ENCODE results near the gene ARFGAP1.

Gene ARFGAP1

DNA sequence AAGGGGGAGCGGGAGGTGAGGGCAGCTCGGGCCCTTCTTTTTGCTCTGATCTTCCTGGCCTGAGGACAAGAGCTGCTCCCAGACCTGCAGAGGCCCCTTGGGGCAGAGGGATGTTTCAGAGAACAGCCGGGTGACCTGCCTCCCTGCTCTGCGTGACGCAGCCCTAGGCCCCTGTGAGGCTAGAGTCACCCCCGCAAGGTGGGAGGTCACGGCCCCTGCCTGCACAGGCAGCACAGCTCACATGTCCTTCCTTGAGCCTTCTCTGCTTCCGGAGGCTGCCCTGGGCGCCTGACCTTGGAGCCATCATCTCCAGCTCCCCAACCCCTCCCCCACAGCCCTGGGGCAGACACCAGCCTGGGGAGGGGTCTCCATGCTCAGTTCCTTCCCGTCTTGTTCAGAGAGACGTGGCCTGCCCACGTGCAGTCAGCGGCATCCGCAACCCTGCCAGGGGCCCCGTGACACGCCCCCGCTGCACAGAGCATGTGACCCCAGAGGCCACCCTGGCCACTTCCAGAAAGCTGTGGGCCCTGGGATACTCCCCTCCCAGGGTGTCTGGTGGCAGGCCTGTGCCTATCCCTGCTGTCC is 37.1 kb upstream of the ARFGAP1 start, which contains the start of gene BIRC7:
Gene BIRC7 (plus strand): TSS at position 507 of the 585 bp plus-strand sequence. CDS start 192 bp downstream, outside the sequence.
- ATAC-seq = peak; percentile 39
- peaks cover 5% of the 10 kb centered on the region for H3K4me1 Mint-ChIP-seq
- DNase-seq = peak; percentile 22
- no peaks in the 10 kb centered on the region for H3K9me3 Mint-ChIP-seq
- H3K27ac Mint-ChIP-seq = no peak within 1 kb of the TSS
- peaks cover 20% of the 10 kb centered on the region for H3K27me3 Mint-ChIP-seq
- H3K36me3 Mint-ChIP-seq (ENCODE audit: low read depth) = no peaks in the 10 kb centered on the region
- no peak within 1 kb of the TSS for H3K4me3 Mint-ChIP-seq

DNA sequence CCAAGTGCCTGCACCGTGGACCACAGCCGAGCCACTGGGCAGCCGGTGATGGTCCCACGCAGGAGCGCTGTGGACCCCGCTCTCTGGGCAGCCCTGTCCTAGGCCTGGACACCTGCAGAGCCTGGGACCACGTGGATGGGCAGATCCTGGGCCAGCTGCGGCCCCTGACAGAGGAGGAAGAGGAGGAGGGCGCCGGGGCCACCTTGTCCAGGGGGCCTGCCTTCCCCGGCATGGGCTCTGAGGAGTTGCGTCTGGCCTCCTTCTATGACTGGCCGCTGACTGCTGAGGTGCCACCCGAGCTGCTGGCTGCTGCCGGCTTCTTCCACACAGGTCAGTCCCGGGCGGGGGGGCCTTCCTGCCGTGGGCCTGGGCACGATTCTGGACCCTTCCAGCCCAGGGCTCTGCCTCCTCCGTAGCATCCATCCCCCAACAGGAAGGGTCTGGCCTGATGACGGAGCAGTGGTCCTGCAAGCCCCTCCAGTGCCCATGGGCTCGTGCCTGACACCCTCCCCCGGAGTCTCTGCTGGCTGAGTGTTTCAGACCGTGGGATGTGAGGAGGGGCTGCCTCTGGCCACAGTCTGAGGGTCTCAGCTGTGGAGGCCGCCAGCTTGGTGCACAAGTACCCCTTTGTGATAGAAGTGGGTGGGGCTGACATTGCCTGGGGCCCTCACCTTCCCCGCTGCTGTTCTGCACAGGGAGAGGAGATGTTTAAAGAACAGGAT is 36.3 kb upstream of the ARFGAP1 start:
- ATAC-seq (no peak), DNase-seq (no peak)
- Mint-ChIP-seq H3K36me3 (ENCODE audit: low read depth) (no peaks in the 10 kb centered on the region), H3K4me1 (peaks cover 5% of the 10 kb centered on the region), H3K9me3 (no peaks in the 10 kb centered on the region), H3K27me3 (peaks cover 12% of the 10 kb centered on the region), H3K27ac (no peak overlapping the region), H3K4me3 (no peak overlapping the region)

DNA sequence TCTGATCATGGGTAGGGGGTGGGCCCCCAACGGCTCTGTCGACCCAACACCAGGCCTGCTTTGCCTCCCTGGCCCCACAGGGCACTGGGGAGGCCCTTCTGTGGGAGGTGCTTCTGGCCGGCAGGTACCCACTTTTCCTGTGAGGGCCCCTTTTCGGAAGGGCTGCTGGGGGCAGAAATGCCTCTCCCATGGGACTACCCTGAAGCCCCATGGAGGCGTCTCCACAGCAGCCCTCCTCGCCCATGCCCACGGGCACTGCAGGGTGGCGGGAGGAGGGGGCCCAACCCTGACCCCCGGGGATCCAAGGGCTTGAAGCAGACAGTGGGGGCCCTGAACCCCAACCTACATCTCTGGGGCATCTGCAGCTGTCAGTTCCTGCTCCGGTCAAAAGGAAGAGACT is 34.6 kb upstream of the ARFGAP1 start:
- DNase-seq (no peak), ATAC-seq (no peak)
- no peak overlapping the region for H3K27ac Mint-ChIP-seq
- no peak overlapping the region for H3K4me3 Mint-ChIP-seq
- H3K27me3 Mint-ChIP-seq = peaks cover 2% of the 10 kb centered on the region
- no peaks in the 10 kb centered on the region for H3K36me3 Mint-ChIP-seq (ENCODE audit: low read depth)
- peaks cover 5% of the 10 kb centered on the region for H3K4me1 Mint-ChIP-seq
- no peaks in the 10 kb centered on the region for H3K9me3 Mint-ChIP-seq

DNA sequence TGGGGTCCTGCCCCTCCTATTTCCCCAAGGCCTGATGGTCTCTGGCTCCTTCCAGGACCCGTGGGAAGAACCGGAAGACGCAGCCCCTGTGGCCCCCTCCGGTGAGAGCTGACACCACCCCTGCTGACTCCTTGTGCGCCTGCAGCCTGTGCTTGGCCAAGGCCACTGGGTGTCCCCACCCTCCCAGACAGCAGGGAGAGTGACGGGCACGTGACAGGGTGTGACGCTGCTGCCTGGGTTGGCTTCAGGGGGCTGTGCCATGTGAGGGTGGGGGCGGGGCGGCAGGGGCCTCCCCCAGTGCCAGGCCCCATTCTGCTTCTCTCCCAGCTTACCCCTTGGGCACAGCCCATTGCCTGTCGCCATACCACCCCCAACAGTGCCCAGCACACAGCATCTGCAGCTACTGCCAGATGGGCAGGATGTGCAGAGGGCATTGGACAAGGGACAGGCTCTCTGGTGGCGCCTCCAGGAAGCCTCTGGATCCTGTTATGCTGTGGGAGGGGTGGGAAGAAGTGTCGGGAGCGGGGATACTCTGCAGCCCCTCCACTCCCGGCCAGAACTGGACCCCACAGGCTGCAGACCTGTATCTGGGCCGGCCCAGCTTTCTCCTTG is 34.0 kb upstream of the ARFGAP1 start:
- H3K36me3 Mint-ChIP-seq (ENCODE audit: low read depth) = no peaks in the 10 kb centered on the region
- no peaks in the 10 kb centered on the region for H3K9me3 Mint-ChIP-seq
- no peak overlapping the region for H3K27ac Mint-ChIP-seq
- H3K27me3 Mint-ChIP-seq = peaks cover 2% of the 10 kb centered on the region
- no peak overlapping the region for H3K4me3 Mint-ChIP-seq
- ATAC-seq (peak; percentile 38), DNase-seq (no peak)
- H3K4me1 Mint-ChIP-seq = peaks cover 5% of the 10 kb centered on the region

DNA sequence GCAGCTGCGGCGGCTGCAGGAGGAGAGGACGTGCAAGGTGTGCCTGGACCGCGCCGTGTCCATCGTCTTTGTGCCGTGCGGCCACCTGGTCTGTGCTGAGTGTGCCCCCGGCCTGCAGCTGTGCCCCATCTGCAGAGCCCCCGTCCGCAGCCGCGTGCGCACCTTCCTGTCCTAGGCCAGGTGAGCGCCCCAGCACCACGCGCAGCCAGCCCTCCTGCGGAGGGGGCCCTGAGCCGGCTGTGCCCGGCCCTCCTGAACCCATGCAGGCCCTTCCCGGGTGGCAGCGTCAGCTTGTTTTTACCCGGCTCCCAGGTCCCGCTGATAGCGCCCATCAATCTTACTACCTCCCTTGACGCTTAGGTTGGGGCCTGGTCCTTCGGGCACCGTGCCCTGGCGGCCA is 33.2 kb upstream of the ARFGAP1 start:
- no peak for DNase-seq
- no peaks in the 10 kb centered on the region for H3K36me3 Mint-ChIP-seq (ENCODE audit: low read depth)
- peaks cover 2% of the 10 kb centered on the region for H3K27me3 Mint-ChIP-seq
- no peak for ATAC-seq
- no peak overlapping the region for H3K4me3 Mint-ChIP-seq
- no peak overlapping the region for H3K27ac Mint-ChIP-seq
- H3K4me1 Mint-ChIP-seq = peaks cover 5% of the 10 kb centered on the region
- H3K9me3 Mint-ChIP-seq = no peaks in the 10 kb centered on the region

DNA sequence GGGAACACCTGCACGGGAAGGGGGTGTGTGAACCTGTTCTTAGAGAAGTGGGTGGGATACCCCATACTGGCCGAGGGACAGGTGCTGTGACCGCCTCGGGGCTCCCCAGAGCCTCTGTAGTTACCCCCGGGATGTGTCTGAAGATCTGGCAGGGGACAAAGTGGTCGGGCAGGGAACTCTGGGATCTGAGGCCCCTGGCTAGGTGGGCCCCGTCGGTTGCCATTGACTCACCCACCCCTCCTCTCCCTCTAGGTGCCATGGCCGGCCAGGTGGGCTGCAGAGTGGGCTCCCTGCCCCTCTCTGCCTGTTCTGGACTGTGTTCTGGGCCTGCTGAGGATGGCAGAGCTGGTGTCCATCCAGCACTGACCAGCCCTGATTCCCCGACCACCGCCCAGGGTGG is 32.6 kb upstream of the ARFGAP1 start:
- no peak for ATAC-seq
- Mint-ChIP-seq H3K27me3 (peaks cover 2% of the 10 kb centered on the region), H3K4me3 (no peak overlapping the region), H3K4me1 (peaks cover 5% of the 10 kb centered on the region), H3K27ac (no peak overlapping the region), H3K9me3 (no peaks in the 10 kb centered on the region), H3K36me3 (ENCODE audit: low read depth) (no peaks in the 10 kb centered on the region)
- no peak for DNase-seq

DNA sequence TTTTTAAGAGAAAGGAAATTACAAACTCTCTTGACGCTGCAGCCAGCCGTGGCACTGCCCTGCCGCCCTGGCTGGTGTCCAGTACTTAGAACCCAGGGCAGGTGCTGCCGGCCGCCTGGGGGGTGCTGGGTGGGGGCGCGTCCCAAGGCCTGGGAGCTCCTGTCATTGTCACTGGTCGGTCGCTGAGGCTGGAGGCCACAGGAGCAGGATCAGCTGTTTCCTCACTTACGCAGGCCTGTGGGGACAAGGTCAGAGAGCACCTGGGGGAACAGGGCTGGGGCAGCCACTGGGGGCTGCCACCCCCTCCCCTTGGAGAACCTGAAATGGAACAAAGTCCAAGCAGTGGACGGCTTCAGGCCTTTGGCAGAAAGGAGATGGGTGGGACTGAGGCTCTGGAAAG is 31.3 kb upstream of the ARFGAP1 start:
- Mint-ChIP-seq H3K4me1 (no peaks in the 10 kb centered on the region), H3K4me3 (no peak overlapping the region), H3K27ac (no peak overlapping the region), H3K27me3 (peaks cover 10% of the 10 kb centered on the region), H3K9me3 (no peaks in the 10 kb centered on the region), H3K36me3 (ENCODE audit: low read depth) (no peaks in the 10 kb centered on the region)
- ATAC-seq = no peak
- no peak for DNase-seq

DNA sequence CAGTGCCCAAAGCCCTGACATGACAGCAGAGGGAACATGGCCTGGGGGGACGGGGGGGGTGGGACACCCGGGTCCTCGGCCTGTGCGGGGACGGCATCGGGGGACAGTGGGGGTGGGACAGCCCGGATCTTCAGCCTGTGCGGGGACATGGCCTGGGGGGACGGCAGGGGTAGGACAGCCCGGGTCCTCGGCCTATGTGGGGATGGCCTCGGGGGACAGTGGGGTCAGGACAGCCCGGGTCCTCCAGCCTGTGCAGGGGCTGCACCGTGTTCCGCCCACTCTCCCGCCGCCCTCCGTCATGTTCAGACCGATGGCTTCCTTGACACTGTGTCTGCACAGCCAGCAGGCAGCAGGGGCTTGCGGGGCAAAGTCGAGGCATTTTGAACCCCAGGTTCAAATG is 29.9 kb upstream of the ARFGAP1 start:
- Mint-ChIP-seq H3K4me1 (no peaks in the 10 kb centered on the region), H3K4me3 (no peak overlapping the region), H3K9me3 (no peaks in the 10 kb centered on the region), H3K27ac (no peak overlapping the region), H3K36me3 (ENCODE audit: low read depth) (no peaks in the 10 kb centered on the region), H3K27me3 (peaks cover 13% of the 10 kb centered on the region)
- ATAC-seq = no peak
- DNase-seq = no peak

DNA sequence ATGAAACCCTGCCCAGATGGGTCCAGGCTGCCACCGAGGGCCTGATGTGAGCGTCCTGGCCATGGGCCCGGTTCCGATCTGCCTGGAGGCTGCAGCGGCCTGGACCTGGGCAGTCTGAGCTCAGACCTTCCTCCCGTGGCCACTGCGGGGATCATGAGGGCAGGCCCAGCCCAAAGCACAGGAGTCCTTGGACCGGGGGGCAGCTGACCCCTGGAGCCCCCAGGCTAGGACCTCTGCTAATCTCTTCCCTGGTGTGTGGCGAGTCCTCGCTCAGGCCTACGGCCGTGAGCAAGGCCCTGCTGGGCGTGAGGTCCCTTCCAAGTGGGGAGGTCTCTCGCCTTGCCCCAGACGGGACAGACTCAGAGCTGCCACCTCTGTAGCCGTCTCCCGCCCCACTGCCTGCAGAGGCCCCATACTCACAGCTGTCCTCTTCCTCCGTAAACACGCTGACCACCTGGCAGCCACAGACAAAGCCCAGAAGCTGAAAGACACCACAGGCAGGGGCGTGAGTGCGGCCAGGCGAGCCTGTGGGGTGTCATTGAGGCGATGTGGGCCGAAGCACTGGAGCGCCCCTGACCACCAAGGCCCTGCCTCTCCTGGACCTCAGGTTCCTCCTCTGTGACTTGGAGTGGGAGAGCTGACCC is 28.9 kb upstream of the ARFGAP1 start:
- H3K27me3 Mint-ChIP-seq = peaks cover 18% of the 10 kb centered on the region
- no peaks in the 10 kb centered on the region for H3K9me3 Mint-ChIP-seq
- H3K4me1 Mint-ChIP-seq = no peaks in the 10 kb centered on the region
- ATAC-seq (no peak), DNase-seq (no peak)
- H3K36me3 Mint-ChIP-seq (ENCODE audit: low read depth) = no peaks in the 10 kb centered on the region
- H3K4me3 Mint-ChIP-seq = no peak overlapping the region
- no peak overlapping the region for H3K27ac Mint-ChIP-seq

DNA sequence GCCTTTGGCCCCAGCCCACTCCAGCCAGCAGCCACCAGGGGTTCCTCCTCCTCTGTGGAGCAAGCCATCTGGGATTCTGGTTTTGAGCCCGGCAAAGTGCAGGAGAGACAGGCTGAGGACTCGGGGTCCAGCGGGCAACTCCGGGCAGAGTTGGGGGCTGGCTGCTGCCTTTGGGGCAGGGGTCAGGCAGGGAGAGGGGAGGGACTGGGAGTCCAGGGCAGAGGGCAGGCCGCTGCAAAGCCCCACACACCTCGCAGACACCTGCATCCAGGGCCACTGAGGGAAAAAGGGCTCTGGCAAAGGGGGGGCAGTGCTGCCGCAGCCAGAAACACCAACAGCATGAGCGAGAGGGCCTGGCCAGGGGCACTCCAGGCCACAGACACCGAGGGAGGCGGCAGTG is 28.1 kb upstream of the ARFGAP1 start:
- Mint-ChIP-seq H3K9me3 (no peaks in the 10 kb centered on the region), H3K27ac (no peak overlapping the region), H3K36me3 (ENCODE audit: low read depth) (no peaks in the 10 kb centered on the region), H3K4me1 (no peaks in the 10 kb centered on the region), H3K27me3 (peaks cover 18% of the 10 kb centered on the region), H3K4me3 (no peak overlapping the region)
- ATAC-seq = no peak
- no peak for DNase-seq

DNA sequence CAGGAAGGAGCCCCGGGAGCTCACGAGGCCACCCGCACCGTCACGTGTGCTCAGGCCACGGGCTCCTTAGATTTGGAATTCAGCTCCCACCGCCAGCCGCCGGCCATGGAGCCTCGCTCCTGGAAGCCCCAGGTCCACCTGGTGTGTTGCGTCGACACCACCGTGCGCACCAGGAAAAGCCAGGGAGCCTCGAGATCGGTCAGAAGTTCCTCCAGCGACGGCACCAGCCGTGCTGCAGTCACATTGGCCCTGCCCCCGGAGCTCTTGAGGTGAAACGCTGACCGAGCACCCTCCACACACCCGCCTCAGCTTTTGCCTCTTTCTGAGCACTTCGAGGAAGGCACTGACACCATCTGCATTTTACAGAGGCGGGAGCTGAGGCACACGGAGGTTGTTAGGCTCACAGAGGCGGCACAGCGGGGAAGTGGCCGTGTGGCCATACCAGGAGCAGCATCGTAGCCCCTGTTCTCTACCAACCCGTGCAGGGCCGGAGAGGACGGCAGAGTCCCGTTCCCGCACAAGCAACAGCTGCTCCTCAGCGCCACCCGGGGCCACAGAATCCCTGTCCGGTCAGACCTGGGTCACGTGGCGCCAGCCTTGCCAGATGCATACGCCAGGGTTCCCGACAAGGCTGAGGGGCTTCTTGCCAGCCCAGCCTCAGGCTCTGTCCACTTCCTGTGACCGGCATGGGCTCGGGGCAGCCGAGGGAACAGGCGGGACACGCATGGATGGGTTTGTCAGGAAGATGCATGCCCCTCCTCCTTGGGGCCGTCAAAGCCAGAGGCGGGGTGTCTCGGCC is 25.9 kb upstream of the ARFGAP1 start:
- no peak for ATAC-seq
- Mint-ChIP-seq H3K4me1 (no peaks in the 10 kb centered on the region), H3K9me3 (no peaks in the 10 kb centered on the region), H3K36me3 (ENCODE audit: low read depth) (no peaks in the 10 kb centered on the region), H3K4me3 (no peak overlapping the region), H3K27me3 (peaks cover 25% of the 10 kb centered on the region), H3K27ac (no peak overlapping the region)
- DNase-seq = no peak

DNA sequence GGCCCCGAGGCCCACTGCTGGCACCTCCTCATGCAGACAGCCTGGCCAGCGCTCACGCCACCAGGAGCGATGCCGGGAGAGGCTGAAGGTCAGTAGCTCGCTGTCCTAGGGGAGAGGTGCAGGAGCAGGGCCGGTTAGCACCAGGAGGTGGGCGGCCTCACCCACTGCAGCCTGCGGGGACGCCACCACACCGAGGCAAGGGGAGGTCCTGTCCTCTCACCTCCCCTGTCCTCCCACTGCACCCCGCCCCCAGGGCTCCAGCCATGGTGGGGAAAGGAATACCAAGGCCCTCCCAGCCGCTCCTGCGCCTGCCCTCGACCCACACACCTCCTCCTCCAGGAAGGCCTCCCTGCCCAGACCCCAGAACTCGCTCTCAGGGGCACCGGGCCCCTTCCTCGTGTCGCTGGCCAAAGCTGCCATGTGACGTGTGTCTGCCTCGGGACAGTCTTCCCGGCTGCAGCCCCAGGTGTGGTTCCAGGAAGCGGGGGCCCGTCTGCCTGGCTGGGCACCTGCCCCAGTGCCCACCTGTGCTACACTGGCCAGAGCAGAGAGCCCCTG is 24.9 kb upstream of the ARFGAP1 start:
- H3K4me1 Mint-ChIP-seq = peaks cover 2% of the 10 kb centered on the region
- no peak overlapping the region for H3K27ac Mint-ChIP-seq
- H3K4me3 Mint-ChIP-seq = no peak overlapping the region
- no peak for DNase-seq
- no peaks in the 10 kb centered on the region for H3K9me3 Mint-ChIP-seq
- no peak for ATAC-seq
- peaks cover 31% of the 10 kb centered on the region for H3K27me3 Mint-ChIP-seq
- no peaks in the 10 kb centered on the region for H3K36me3 Mint-ChIP-seq (ENCODE audit: low read depth)

DNA sequence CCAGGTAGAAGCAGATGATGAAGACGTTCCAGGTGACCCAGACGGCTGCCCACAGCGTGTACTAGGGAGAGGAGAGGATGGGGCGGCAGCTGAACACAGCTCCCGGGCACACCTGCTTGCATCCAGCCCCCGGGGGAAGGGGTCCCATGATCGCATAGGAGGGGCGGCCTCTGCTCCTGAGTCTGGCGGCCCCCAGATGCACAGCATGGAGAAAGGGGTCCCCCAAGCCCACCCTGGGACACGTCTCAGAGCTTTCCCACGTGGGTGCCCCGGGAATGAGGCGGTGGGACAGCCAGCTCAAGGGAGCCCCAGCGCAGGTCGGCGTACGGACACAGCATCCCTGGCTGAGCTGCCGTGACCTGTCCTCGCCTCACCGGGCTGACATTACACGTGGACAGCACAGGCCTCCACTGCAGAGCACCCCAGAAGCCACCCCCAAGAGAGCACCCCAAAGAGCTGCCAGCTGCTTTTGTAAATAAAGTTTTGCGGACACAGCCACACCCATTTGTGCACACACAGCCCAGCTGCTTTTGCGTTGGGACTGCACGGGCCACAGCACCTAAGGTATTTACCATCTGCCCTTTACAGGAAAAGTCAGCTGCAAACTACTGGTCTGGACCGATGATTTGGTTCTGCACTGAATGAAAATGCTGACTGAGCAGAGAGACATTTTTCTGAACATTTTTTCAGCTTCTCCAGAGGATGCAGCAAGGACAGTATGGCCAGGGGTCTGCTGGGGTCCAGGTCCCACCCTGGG is 23.6 kb upstream of the ARFGAP1 start:
- Mint-ChIP-seq H3K36me3 (ENCODE audit: low read depth) (no peaks in the 10 kb centered on the region), H3K27me3 (peaks cover 37% of the 10 kb centered on the region), H3K9me3 (no peaks in the 10 kb centered on the region), H3K4me3 (no peak overlapping the region), H3K27ac (no peak overlapping the region), H3K4me1 (peaks cover 2% of the 10 kb centered on the region)
- DNase-seq = no peak
- ATAC-seq = no peak
